CD4-positive, alpha-beta T cell (primary cell): Measurements from ENCODE around the gene SIRT4. TPM values are rescaled to one million over a fixed set of nuclear protein-coding genes. Genes with fewer than 3 reads are reported as not detected.

ENCODE experiments used
- ATAC-seq: fragments of 200-7000 bp; cut with Tn5 transposase; one replicate; pipeline ENCODE4 v1.10.0; 2022; ENCODE audit warnings: mild to moderate bottlenecking; ENCODE audit not compliant: poor library complexity
- CTCF ChIA-PET: fragments of 350-600 bp; sonication (Branson Sonifier 250); formaldehyde crosslinking; loops from one replicate; lab custom pipeline; 2021; ENCODE audit warnings: antibody characterized with exemption, inconsistent platforms; lab: Charles Lee
- POLR2A ChIA-PET: fragments of 350-600 bp; sonication (Branson Sonifier 250); formaldehyde crosslinking; loops from one replicate; lab custom pipeline; 2021; ENCODE audit warnings: antibody characterized with exemption, inconsistent platforms; lab: Charles Lee
- DNase-seq, 14 experiments: peaks; one replicate each; pipeline ENCODE4 v3.0.0-alpha.2; 2013 to 2020; ENCODE audit warnings: mixed read lengths in 2 of 14
- H3K27ac ChIP-seq, 2 donors: one replicate each; pipeline versions ENCODE4 v1.5.1 to v1.7.0; 2013; ENCODE audit warnings: low read length in 2 of 2, low read depth in 1 of 2, mild to moderate bottlenecking in 1 of 2
- H3K27me3 ChIP-seq, 2 experiments: 1 replicate in 1 of 2; 2 replicates in 1 of 2; pipeline versions ENCODE4 v1.6.1 to v1.7.0; 2013; ENCODE audit warnings: low read length in 2 of 2, control low read depth in 1 of 2, mild to moderate bottlenecking in 1 of 2, moderate library complexity in 1 of 2; ENCODE audit not compliant: insufficient read depth in 2 of 2, control insufficient read depth in 1 of 2
- H3K36me3 ChIP-seq: one replicate; pipeline ENCODE4 v1.6.1; 2013; ENCODE audit warnings: low read length, control low read depth; ENCODE audit not compliant: insufficient read depth
- H3K4me1 ChIP-seq: one replicate; pipeline ENCODE4 v1.6.1; 2013; ENCODE audit warnings: low read length, control low read depth; ENCODE audit not compliant: insufficient read depth
- H3K4me3 ChIP-seq: one replicate; pipeline ENCODE4 v1.5.1; 2013; ENCODE audit warnings: mild to moderate bottlenecking, low read length, moderate library complexity
- H3K9me3 ChIP-seq, 2 experiments: 1 replicate in 1 of 2; 2 replicates in 1 of 2; pipeline versions ENCODE4 v1.6.1 to v1.7.0; 2013; ENCODE audit warnings: low read length in 2 of 2, mild to moderate bottlenecking in 2 of 2, control low read depth in 1 of 2, moderate library complexity in 1 of 2; ENCODE audit not compliant: control insufficient read depth in 1 of 2, insufficient read depth in 1 of 2
- H3K27ac Mint-ChIP-seq: one replicate; pipeline ENCODE4 v1.8.0; 2020; ENCODE audit warnings: mixed read lengths
- H3K27me3 Mint-ChIP-seq: one replicate; pipeline ENCODE4 v1.8.0; 2021; ENCODE audit warnings: mixed read lengths
- H3K36me3 Mint-ChIP-seq: one replicate; pipeline ENCODE4 v1.8.0; 2021; ENCODE audit warnings: low read depth, mixed read lengths
- H3K4me1 Mint-ChIP-seq: one replicate; pipeline ENCODE4 v1.8.0; 2021; ENCODE audit warnings: low read depth, mixed read lengths
- H3K4me3 Mint-ChIP-seq: one replicate; pipeline ENCODE4 v1.8.0; 2020; ENCODE audit warnings: mild to moderate bottlenecking, mixed read lengths
- H3K9me3 Mint-ChIP-seq: one replicate; pipeline ENCODE4 v1.8.0; 2020; ENCODE audit warnings: mixed read lengths
- intact Hi-C, 2 experiments: fragments of 100-400 bp; cut with DNase I in 1 of 2; cut with micrococcal nuclease in 1 of 2; formaldehyde crosslinking; loops; one replicate each; pipeline versions ENCODE4 v1.15.1 to v1.9.0; 2023 to 2025; cut with DNase I, micrococcal nuclease
- total RNA-seq, 174 experiments: library from RNA in 2 of 174; stranded (reverse) in 2 of 174; gene quantifications; one replicate each; pipeline ENCODE4 v1.2.3 and lab custom pipeline; 2021 to 2026
- TF ChIP-seq, protein P1 (sequence below): fragments of 200-600 bp; IDR thresholded peaks from one replicate; pipeline ENCODE4 v1.8.0; 2022; ENCODE audit warnings: antibody characterized with exemption, mild to moderate bottlenecking

Gene SIRT4
- total RNA-seq, 2 experiments from 2014 or later: 0.59 TPM; not detected in 1

DNA sequence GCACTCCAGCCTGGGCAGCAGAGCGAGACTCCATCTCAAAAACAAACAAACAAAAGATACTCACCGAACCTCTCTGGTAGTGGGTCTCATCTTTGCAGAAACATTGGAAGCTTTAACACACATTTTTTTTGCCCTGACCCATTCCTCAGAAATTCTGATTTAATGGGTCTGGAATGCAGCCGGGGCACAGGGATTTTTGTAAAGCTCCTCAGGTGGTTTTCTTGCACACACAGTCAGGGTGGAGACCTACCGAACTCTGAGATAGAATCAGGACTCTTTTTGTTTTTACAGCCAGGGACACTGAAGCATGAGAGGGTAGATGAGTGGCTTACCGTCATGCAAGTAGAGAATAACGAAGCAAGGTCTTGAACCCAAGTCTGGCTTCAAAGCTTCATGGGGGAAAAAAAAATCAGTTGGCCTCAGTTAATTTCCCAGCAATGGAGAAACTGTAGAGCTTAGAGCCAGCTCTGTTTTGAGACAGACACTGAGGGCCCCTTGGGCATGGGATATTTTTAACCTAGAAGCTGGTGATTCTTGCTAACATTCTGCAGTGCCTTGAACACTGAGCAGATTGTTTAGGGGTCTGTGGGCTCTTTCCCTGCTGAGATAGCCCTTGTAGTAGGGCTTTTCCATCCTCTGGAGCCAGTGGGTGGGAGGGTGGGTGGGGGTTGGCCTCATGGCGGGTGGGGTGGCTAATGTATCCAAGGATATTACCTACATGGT lies 15.2 kb upstream of the SIRT4 start:
- DNase-seq: no peak
- Histone ChIP-seq H3K4me1 (peaks cover 13% of the 10 kb centered on the region), H3K9me3 (no peaks in the 10 kb centered on the region), H3K27me3 (no peaks in the 10 kb centered on the region), H3K4me3 (no peak overlapping the region), H3K36me3 (no peaks in the 10 kb centered on the region), H3K27ac (no peak overlapping the region)
- ChIA-PET CTCF (interaction anchor here (0.9 to 1.7 kb wide), 3 partner anchors 15 to 362 kb away, joined by 3 to 4 read pairs (median 4); partner anchors contain the start of gene SIRT4), POLR2A (interaction anchor here (0.8 to 1.2 kb wide), 2 partner anchors 15 to 22 kb away, joined by 3 to 4 read pairs; partner anchors contain the start of genes PXN and SIRT4)
- H3K27me3 Mint-ChIP-seq: no peaks in the 10 kb centered on the region
- no peak for ATAC-seq
- H3K36me3 Mint-ChIP-seq: no peaks in the 10 kb centered on the region
- H3K4me3 Mint-ChIP-seq: no peak overlapping the region
- H3K9me3 Mint-ChIP-seq: no peaks in the 10 kb centered on the region
- TF ChIP-seq, protein P1, sequence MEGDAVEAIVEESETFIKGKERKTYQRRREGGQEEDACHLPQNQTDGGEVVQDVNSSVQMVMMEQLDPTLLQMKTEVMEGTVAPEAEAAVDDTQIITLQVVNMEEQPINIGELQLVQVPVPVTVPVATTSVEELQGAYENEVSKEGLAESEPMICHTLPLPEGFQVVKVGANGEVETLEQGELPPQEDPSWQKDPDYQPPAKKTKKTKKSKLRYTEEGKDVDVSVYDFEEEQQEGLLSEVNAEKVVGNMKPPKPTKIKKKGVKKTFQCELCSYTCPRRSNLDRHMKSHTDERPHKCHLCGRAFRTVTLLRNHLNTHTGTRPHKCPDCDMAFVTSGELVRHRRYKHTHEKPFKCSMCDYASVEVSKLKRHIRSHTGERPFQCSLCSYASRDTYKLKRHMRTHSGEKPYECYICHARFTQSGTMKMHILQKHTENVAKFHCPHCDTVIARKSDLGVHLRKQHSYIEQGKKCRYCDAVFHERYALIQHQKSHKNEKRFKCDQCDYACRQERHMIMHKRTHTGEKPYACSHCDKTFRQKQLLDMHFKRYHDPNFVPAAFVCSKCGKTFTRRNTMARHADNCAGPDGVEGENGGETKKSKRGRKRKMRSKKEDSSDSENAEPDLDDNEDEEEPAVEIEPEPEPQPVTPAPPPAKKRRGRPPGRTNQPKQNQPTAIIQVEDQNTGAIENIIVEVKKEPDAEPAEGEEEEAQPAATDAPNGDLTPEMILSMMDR: no peak
- peaks cover 5% of the 10 kb centered on the region for H3K4me1 Mint-ChIP-seq
- intact Hi-C loops: no loop called here
- H3K27ac Mint-ChIP-seq: no peak overlapping the region

DNA sequence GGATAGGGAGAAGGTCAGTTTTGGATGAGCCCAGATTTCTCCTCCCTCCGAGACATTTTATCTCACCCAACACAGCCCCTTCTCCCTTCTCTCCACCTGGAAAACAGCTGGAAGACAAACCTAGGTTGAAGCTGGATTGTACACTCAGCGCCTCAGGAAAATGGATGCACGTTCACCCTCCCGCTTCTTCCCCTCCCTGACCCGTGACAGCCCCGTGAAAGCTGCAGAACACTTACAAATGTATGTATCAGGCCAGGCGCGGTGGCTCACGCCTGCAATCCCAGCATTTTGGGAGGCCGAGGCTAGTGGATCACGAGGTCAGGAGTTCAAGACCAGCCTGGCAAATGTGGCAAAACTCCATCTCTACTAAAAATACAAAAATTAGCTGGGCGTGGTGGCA lies 14.6 kb upstream of the SIRT4 start:
- Mint-ChIP-seq H3K4me1 (peaks cover 5% of the 10 kb centered on the region), H3K27ac (no peak overlapping the region), H3K27me3 (no peaks in the 10 kb centered on the region), H3K9me3 (no peaks in the 10 kb centered on the region), H3K36me3 (no peaks in the 10 kb centered on the region), H3K4me3 (no peak overlapping the region)
- Histone ChIP-seq H3K36me3 (no peaks in the 10 kb centered on the region), H3K4me3 (no peak overlapping the region), H3K27ac (no peak overlapping the region), H3K9me3 (no peaks in the 10 kb centered on the region), H3K4me1 (peaks cover 18% of the 10 kb centered on the region), H3K27me3 (no peaks in the 10 kb centered on the region)
- no peak for ATAC-seq
- TF ChIP-seq, protein P1: no peak
- intact Hi-C loops: no loop called here
- CTCF ChIA-PET: interaction anchor here (1.3 to 1.7 kb wide), 3 partner anchors 15 to 362 kb away, joined by 3 to 4 read pairs (median 4); partner anchors contain the start of gene SIRT4
- POLR2A ChIA-PET: interaction anchor here (1.2 kb wide), 1 partner anchor 22 kb away, joined by 4 read pairs; the partner anchor contains the start of gene PXN
- no peak for DNase-seq

DNA sequence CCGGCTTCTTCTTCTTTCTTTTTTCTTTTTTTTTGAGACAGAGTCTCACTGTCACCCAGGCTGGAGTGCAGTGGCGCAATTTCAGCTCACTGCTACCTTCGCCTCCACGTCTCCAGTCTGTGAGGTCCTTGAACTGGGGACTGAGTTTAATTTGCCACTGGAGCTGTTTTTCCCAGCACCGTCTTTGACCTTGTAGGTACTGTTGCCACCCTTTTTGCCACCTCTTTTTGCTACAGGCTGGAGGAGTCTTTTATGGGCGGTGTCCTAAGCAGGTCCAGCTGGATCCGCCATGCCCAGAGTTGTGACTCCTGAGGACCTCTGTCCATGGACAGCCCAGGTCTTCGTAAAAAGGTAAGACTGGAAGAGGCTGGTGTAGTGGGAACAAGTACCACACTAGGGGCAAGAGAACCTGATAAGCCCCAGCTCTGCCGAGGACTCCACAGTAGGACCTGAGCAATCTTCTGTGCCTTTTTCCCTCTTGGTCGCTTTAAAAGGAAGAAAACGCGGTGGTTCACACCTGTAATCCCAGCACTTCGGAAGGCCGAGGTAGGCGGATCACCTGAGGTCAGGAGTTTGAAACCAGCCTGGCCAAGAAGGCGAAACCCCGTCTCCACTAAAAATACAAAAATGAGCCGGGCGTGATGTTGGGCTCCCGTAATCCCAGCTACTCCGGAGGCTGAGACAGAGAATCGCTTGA lies 11.4 kb upstream of the SIRT4 start:
- Mint-ChIP-seq H3K4me1 (peaks cover 5% of the 10 kb centered on the region), H3K27me3 (no peaks in the 10 kb centered on the region), H3K4me3 (peak overlapping the region; percentile 69), H3K9me3 (no peaks in the 10 kb centered on the region), H3K36me3 (no peaks in the 10 kb centered on the region), H3K27ac (no peak overlapping the region)
- DNase-seq: peak in 7 of 14 experiments; percentile 2 to 58 (median 14)
- CTCF ChIA-PET: interaction anchor here (1.3 to 3.5 kb wide), 6 partner anchors 12 to 90 kb away, joined by 3 to 51 read pairs (median 12); partner anchors contain the start of genes PXN, RPLP0 and SIRT4
- TF ChIP-seq, protein P1: no peak
- Histone ChIP-seq H3K4me3 (peak overlapping the region; percentile 75), H3K27me3 (no peaks in the 10 kb centered on the region), H3K36me3 (no peaks in the 10 kb centered on the region), H3K9me3 (no peaks in the 10 kb centered on the region), H3K27ac (peak overlapping the region; percentile 49 to 99), H3K4me1 (peaks cover 23% of the 10 kb centered on the region)
- intact Hi-C loops: loop anchor here in 1 of 2 experiments (1.0 to 5.0 kb wide), 2 partner anchors 38 to 278 kb away; no protein-coding TSS in a partner anchor
- no peak for ATAC-seq
- POLR2A ChIA-PET: interaction anchor here (0.6 to 4.9 kb wide), 46 partner anchors 8 to 1935 kb away, joined by 3 to 271 read pairs (median 8); partner anchors contain the start of genes ANAPC5, COQ5, COX6A1 and DIABLO
